GM19468 (cell line): ENCODE measurements around the gene KHDC4.

Experiments
- ATAC-seq: cut with Tn5 transposase; IDR thresholded peaks from one replicate; pipeline ENCODE4 v1.9.1; 2021; ENCODE audit warnings: mild to moderate bottlenecking, moderate library complexity, moderate number of reproducible peaks; ENCODE audit not compliant: unreplicated experiment; ENCODE audit errors: extremely low read depth

Gene KHDC4

DNA sequence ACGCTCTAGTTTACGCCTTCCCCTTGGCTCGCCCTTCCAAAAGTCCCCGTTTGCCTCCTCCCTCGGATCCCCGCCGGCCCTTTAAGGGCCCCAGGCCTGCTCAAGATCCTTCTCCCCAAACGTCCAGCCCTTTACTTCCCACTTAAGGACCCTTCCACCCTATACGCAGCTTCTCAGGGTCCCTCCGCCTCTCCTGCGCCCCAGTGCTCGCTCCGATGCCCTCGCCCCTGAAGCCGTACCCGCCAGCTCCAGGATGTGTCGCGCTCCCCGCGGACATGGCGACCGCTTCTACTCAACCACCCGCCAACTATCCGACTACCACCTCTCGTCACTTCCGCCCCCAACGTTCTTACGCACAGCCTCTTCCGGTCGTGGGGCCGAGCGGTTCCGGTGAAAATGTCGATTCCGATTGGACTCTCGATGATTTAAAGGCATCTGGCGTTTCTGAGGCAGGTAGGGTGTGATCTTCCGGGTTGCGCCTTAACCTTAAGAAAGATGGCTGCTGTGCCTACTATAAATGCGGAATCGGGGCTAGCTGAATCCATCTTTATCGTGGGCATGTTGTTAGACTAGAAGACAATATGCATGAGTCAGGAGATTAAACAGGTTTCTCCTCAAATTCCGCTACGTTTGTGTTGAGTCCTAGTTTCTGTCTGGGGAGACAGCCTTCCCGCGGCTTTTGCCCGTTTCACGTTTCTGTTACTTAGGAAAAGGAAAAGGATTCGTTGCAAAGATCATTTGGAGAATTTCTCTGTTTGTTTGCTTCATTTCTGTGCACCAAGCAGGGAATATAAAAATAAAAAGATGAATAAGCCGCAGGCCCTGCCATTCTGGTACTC is at the start of gene KHDC4:
Gene KHDC4 (minus strand): TSS at position 317 of the 839 bp plus-strand sequence. CDS start 40 bp downstream, at position 277.
- ATAC-seq = peak; percentile 73

DNA sequence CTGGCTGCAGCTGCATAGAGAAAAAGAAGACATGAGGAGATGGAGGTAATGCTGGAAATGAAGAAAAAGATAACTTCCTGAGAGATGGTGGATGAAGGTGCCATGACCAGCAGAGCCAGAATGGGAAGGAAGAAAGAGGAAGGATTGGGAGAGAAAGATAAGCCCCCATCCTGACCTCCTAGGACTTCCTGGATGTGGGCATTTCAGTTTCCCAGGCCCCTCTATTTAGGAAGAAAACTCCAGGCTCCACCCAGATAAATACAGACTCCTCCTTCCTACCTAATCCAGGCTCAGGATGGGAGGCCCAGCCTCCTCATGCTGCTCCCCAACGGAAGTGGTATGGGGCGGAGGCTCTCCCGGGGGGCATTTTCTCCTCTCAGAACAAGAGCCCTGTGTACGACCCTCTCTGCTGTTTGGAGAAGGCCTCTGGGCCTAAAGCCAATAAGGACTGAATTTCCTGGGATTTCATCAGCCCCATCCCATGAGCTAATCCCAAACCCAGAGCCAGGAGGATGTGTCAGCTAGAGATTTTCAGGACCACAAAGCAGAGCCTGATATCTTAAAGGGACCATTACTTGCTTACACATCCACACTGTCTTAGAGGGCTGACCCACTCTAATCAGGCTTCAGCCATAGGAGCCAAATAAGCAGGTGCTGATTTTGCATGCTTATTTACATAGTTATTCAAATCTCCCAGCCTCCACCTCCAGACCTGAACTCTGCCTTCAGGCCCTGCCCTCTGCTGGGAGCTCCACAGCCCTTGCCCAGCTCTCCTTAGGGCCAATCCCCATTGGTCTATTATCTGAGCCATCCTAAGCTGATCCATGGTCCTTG is 49.2 kb upstream of the KHDC4 start:
- ATAC-seq = no peak

DNA sequence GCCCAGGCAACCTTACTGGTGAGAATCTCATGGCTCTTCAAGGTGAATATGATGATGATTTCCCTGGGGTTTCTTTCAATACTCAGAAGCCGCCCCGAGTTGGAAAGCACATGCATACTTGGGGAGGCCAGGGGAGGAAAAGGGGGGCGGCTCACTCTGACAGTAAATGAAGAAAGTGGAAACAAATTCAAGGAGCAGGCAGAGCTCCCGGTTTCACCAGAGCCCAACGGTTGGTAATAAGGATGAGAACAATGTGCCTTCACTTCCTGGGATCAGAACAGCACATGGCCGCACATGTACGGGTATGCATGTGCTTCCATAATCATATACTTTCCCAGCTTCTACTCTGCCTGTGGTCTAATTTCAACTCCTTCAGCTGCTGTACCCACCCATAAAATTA is 47.9 kb upstream of the KHDC4 start:
- no peak for ATAC-seq

DNA sequence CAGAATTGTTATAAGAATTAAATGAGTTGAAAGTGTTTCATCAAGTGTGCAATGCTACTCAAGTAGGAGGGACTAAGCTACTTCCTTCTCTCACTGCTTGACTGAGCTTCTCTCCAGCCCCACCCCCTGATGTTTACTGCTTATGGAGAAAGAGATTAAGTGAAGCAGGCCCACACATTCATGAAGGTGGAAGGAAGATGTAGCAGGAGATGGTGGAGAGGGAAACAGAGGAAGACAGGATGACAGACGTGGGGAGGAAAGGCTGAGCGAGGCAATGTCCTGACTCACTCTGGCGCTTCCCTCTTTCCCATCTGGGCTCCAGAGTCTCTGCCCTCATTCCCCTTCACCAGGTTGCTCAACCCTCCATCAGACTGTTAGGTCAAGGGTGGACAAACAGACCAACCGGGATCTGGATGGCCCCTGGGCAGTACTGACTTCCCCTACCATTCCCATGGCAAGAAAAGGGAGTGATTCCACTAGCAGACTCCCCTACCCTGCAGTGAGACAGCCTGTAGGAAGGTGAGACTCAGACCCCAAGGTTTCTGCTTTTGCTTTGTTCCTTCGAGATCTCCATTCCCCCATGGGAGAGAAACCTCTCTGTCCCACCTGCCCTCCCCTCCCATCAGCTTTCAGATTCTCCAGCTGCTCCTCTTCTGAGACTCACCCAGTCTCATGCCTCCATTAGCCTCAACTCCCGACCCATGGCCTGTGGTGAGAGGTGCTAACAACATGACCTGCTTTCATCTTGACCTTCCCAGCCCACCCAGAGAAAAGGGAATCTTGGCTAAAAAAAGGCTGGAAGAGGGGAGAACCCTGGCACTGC is 47.3 kb upstream of the KHDC4 start:
- ATAC-seq = no peak

DNA sequence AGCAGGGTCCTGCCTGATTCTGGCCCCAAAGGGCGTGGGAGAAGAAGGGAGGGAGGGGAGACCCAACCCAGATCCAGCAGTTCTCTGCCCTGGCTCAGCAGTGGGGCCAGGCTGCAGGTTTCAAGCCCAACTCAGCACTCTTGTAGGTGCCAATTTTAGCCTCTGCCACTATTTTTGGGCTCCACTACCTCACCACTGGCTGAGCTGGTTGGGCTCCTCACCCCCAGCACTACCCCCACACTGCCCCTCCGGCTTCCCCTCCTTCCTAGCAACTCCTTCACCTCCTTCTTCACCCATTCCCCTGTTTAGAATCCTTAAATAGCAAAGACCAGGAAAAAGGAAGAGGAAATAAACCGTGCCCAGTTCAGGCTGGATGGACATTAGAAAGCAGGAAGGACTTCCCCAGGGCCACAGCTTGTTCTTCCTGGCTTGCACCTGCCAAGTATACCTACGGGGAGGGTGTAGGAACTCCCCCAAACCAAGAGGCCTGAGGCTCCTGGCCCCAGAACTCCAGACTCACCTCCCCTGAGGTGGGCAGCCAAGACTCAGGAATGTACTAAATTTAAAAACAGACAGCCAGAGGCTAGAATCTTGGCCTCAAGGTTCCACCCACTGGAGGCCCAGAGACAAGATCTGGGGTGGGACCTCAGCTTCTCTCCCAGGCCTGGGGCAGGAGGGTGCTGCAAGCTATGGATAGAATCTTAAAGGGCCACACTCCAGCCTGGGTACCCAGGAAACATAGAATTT is 45.6 kb upstream of the KHDC4 start:
- no peak for ATAC-seq

DNA sequence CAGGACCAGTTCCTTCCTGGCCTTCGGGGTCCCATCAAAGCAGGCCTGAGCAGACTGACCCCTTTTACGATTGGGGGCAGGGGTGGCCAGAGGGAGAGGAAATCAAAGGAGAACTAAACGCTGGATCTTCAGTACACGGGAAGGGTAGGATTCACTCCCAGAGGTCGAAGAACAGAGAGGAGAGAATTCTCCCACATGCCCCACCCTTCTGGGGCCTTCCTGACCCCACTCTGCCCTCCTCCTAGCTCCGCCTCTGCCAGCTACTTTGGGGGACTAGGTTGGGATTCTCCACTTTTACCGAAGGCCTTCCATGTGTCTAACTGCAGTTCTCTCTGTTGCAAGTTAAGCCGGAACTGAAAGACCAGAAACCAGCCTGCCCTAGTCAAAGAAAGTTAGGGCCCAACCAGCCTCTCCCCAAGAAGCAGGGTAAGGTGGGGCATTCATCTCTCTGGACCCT is 44.8 kb upstream of the KHDC4 start:
- ATAC-seq = no peak

DNA sequence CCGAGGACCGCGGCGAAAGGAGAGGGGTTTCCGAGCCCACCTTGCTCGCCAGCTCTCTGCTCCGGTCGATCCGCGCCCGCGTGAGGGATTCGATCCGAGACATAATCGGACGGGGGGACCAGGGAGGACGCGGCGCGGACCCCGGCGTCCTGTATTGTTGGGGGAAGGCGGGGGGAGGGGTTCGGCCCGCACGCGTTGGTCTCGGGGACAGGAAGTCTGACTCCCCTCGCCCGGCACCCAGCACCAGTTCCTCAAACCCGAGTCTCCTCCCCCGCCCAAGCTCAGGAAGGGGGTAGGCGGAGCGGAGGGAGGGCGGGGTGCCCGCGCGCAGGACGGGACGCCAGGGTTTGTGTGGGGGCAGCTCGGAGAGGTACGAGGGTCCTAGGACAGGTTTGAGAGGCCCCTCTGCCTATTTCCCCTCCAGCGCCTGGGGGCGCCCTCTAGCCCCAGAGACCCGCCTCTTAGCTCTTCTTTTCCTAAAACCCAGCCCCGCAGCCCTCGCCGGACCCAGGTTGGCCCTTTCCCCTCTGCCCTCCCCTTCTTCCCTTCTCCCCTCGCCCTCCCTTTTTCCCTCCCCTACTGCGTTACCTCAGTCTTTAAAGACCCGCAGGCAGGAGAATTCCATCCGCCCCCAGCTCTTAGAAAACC is 44.2 kb upstream of the KHDC4 start, which contains the start of gene ARHGEF2:
Gene ARHGEF2 (minus strand): TSS at position 223 of the 648 bp plus-strand sequence. CDS start 120 bp downstream, at position 103.
- no peak for ATAC-seq

DNA sequence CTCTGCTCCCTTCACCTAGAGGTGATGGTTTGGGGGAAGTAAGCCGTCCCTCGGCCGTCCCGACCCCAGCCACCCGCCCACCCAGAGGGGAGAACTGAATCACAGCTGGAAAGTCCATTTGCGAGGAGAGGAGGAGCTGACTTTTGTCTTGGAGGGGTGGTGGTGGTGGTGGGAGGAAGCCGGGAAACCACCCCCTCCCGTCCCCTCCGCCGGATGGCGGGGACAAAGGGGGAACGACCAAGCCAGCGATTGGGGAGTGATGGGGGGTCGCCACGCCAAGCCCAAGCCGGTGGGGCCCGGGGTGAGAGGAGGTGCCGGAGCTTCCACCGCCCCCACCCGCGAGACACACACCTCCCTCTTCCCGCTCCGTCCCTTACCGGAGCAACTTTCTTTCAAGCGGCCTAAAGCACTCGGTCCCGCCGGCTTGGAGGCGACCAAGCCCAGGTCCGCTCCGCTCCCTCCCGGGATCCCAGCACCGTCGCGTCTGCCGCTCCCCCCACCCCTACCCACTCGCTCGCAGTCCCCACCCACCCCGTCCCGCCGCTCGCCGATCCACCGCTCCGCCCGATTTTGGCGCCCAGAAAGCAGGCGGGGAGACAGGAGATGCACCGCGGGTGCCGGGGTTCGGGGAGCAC is 43.6 kb upstream of the KHDC4 start:
- no peak for ATAC-seq

DNA sequence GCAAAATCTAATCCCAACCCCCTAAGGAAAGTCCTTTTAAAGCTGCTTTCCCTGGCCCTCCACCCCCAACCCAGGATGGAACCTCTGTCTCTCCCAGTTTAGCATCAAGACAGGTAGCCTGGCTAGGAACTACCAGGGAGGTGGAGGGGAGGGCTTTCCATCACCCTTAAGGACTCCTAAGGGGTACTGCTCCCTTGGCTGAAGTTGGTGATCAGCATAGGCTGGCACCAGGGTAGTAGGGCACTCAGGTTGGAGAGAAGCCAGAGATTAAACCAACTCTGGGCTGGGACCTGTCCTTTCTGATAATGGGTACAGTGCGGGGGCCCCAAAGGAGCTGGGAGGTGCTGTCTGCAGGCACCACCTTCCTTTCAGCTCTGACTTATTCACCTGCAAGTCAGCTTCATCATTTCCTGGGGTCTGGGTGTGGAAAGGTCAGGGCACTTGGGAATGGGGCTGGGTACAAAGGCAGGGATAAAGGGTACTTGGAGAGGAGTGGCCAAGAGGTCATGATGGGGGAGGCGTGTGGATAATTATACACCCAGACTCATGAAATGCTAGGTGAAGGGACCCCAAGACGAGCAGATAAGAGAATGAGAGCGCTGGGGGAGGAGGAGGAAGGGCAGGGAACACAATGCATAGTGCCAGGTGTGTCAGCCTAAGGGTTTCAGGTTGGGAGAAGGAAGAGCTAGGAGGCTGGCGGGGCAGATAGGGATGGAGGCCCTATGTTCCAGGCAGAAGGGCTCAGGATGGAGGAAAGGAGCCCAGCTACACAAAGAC is 42.9 kb upstream of the KHDC4 start:
- no peak for ATAC-seq

DNA sequence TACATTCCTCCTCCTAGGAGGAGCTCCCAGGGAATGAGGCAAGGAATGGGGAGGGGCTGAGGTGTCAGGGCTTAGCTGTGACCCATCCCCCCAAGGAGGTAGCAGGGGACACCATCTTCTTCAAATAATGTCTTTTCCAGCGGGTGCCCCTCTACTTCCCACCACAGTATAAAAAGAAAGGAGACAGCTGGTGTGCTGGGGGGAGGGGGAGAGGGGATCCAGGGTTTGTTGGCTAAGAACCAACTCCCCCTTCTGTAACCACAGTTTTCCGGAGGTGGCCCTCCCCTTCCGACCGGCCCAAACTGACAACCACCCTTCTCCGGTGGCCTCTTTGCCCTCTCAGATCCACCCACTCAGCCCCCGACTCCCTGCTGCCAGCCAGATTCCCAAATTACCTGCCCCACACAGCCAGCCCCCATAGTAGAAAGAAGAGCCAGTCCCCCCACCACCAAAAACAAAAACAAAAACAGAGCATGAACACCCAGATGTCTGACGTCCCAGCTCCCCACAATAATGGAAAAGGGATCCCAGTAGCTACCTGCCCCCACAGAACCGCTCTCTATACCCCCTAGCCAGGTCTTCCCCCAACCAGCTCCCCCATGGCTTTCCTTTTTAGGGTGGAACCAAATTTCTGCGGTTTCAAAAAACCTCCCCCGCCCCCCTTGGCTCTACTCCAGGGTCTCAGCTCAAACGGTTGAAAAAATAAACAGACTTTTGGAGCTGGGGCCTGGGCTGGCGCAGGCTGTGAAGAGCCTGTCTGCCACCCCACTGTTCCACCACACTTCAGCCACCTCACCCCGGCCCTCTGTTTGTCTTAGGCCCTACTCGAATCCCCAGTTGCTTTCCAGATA is 42.1 kb upstream of the KHDC4 start:
- no peak for ATAC-seq

DNA sequence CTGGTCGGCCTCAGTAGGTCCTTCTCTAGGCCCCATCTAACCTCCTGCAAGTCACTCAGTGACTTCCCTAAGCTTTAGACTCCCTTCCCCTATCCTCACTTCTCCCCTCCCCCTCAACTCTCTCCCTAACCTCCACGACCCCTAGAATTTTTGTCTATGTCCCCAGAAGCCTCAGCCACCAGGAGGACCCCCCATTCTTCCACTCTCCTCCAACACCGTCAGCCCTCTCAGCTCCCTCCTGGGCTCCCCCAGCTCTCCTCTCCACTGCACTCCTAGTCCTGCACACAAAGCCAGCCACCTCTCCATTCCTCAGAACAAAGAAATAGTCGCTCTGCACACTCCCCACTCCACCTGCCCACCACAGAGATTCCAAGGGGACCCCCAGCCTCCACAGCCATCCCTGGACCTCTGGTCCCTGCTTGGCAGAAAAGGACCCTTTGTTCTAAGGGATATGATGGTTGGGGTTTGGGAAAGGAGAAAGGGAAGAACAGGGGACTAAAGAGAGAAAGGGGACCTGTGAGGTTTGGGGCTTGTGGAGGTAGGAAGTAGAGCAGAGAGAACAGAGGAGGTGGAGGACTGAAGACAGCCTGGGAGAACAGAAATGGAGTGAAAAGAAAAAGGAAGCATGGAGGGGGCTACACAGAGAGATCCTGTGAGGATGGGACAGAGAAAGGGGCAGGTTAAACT is 41.3 kb upstream of the KHDC4 start:
- ATAC-seq = no peak

DNA sequence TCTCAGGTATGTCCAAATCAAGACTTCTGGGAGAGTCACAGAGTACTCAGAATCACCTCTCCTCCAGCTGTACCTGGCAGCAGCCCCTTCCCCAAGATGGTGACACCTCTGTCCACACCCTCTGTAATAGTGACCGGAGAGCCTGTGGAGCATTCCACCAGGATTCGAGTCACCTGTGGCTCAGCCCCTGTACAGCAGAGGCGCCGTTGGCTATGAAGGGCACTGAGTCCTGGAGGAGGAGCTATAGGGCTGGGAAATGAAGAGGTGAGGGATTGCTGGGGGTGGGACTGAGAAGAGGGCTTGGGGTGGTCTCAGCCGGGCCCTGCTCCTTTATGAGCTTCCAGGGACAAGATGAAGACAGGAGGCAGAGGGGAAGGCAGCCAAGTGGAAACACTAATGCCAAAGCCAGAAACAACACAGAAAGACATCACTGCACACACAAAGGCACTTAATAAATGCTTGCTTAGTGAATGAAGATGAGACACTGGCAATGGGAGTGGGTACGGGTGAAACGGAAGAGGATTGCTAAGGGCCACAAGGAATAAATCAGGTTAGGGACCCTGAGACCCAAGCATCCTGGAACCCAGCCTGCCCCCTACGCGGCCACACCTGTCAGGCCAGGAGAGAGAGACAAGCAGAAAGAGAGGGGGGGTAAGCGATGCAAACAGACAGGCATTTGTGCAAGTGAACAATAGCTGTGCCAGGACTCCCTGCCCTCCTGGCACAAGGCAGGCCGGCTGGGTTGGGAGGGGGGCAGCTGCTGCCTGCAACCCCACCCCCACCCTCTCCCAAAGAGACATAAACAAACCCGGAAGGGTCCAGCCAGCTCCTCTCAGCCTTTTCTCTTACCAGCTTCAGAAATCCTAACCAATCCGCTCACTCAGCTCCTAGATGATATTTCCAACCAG is 40.2 kb upstream of the KHDC4 start:
- ATAC-seq = no peak

DNA sequence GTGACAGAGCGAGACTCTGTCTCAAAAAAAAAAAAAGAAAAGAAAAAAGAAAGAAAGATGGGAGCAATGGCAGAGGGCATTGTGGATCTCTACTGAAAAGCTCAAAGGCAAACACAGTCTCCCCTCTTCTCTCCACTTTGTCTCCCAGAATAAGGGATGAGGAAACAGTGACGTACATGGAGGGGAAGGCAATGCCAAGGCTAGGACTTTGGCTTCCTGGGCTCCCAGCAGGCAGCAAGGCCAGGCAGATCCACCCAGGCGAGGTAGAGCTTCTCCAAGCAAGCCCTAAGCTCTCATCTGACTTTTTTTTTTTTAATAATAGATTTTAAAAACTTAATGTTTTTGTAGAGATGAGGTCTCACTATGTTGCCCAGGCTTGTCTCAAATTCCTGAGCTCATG is 39.5 kb upstream of the KHDC4 start:
- ATAC-seq = no peak

DNA sequence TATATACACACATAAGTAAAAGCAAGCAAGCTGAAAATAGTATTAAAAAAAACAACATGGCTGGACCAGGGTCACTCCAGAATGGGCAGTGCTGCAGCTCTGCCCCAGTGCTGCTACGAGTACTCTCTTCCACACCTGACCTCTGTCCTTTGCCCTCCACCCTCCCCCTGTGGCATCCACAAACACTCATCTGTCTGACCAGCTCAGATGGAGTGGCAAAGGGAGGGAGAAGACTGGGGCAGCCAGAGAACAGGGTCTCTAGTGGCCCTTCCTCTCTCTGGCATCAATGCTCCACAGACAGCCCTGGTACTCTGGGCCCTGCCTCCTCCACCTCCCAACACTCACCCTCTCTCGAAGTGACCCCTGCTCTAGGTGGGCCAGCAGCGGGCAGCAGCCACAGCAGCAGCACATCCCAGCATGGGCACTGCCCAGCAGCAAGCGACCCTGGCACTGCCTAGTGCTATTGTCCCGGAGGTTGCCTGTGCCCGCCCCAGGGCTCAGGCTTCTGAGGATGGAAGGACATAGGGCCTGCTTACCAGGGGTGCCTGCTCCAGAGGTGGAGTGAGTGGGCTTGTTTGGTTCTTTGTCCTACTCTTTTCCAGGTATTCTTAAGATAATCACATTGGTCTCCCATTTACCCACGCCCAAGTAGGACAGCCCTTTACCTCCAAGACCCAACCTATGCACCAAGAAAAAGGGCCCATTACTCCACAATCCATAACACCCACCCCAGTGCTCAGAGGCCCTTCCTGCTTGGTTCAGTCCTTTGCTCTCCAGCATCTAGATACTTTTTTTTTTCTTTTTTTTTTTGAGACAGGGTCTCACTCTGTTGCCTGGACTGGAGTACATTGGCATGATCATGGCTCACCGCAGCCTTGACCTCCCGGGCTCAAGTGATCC is 37.9 kb upstream of the KHDC4 start:
- no peak for ATAC-seq
